Measurements from ENCODE around the gene SLC6A19. TPM values are rescaled to one million over a fixed set of nuclear protein-coding genes. Genes with fewer than 3 reads are reported as not detected.

The SLC6A19 gene
- total and polyA plus RNA-seq, 10 donors, result under 0.01 to 0.50 TPM; not detected in 8

DNA sequence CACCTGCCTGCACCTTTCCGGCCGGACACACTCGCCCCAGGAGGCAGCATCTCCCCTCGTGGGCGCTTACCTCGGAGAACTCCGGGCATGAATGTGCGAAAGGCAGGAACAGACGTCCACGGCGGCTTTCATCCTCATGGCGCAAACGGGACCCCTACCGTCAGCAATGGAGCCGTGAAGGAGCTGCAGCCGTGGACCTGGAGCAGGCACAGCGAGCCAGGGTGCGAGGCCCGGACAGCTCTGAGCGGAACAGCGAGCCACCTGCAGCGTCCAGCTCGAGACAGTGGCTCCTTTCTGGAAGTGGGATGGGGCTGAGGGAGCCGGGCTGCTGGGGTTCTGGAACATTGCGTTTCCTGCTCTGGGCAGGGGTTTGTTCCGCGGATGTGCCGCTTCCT is 7.8 kb upstream of the SLC6A19 start:
- no peak for DNase-seq

DNA sequence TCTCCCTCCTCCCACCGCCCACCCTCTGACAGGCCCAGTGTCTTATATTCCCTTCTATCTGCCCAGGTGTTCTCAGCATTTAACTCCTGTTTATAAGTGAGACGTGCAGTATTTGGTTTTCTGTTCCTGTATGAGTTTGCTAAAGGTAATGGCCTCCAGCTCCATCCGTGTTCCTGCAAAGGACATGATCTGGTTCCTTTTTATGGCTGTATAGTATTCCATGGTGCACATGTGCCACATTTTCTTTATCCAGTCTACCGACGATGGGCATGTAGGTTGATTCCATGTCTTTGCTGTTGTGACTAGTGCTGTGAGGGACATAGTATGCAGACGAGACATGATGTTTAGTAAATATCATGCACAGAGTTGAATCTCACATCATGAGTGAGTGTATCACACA is 7.0 kb upstream of the SLC6A19 start:
- TF ChIP-seq POLR2AphosphoS5 (IDR thresholded peaks at IDR 0.05), result no peak
- TF ChIP-seq CTCF (IDR thresholded peaks at IDR 0.05 in 8 of 11, conservative IDR thresholded peaks at IDR 0.05 in 3 of 11), result no peak
- TF ChIP-seq POLR2A (IDR thresholded peaks at IDR 0.05), result no peak
- intact Hi-C loops (cut with DNase I; ENCODE audit: low total_unique reads), result no loop called here
- Histone ChIP-seq H3K27ac (no peak overlapping the region), H3K9me3 (no peaks in the 10 kb centered on the region), H3K27me3 (replicated peaks in 1 of 7) (peaks cover 0 to 68% (median 0%) of the 10 kb centered on the region in 7 donors), H3K4me3 (no peak overlapping the region), H3K4me1 (no peaks in the 10 kb centered on the region), H3K36me3 (no peaks in the 10 kb centered on the region)
- no peak for DNase-seq
- WGBS, 5 donors, result 85 to 94% (median 89%) methylated on average over 6 of the region's 6 CpGs

More for the DNA sequence above, 7.8 kb upstream of the SLC6A19 start:
- H3K9me3 ChIP-seq, result no peaks in the 10 kb centered on the region
- no peak overlapping the region for H3K4me3 ChIP-seq
- intact Hi-C loops (cut with DNase I; ENCODE audit: low total_unique reads), result no loop called here
- peaks cover 0 to 69% (median 0%) of the 10 kb centered on the region in 7 donors for H3K27me3 ChIP-seq (replicated peaks in 1 of 7)
- TF ChIP-seq CTCF (IDR thresholded peaks at IDR 0.05 in 8 of 11, conservative IDR thresholded peaks at IDR 0.05 in 3 of 11) (no peak), POLR2AphosphoS5 (IDR thresholded peaks at IDR 0.05) (no peak), POLR2A (IDR thresholded peaks at IDR 0.05) (no peak)
- no peaks in the 10 kb centered on the region for H3K36me3 ChIP-seq
- 82 to 85% (median 83%) methylated on average over 25 to 28 of the region's 28 CpGs for WGBS, 5 donors
- no peaks in the 10 kb centered on the region for H3K4me1 ChIP-seq
- H3K27ac ChIP-seq, result no peak overlapping the region

DNA sequence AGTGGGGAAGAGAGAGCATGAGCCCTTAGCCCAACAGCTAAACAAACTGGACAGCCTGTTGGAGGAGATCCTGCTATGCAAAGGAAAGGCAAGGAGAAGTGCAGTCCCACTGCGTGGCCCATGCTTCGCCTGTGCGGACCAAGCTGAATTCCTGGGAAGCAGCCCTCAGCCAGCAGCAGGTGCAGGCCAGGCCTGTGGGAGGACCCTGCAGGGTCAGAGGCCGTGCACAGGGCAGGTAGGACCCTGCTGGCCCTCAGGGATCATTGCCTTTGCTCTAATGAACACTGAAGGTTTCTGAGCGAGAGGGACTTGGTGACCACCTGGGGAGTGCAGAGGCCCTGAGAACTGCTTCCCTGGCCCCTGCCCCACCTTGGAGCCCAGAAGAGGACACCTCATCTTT is 6.0 kb upstream of the SLC6A19 start:
- 83 to 93% (median 87%) methylated on average over 3 to 5 of the region's 5 CpGs for WGBS, 5 donors
- DNase-seq, result no peak
- Histone ChIP-seq H3K36me3 (no peaks in the 10 kb centered on the region), H3K9me3 (no peaks in the 10 kb centered on the region), H3K4me1 (no peaks in the 10 kb centered on the region), H3K27ac (no peak overlapping the region), H3K27me3 (replicated peaks in 1 of 7) (peaks cover 0 to 67% (median 0%) of the 10 kb centered on the region in 7 donors), H3K4me3 (no peak overlapping the region)
- TF ChIP-seq CTCF (IDR thresholded peaks at IDR 0.05 in 8 of 11, conservative IDR thresholded peaks at IDR 0.05 in 3 of 11) (no peak), POLR2A (IDR thresholded peaks at IDR 0.05) (no peak), POLR2AphosphoS5 (IDR thresholded peaks at IDR 0.05) (no peak)
- intact Hi-C loops (cut with DNase I; ENCODE audit: low total_unique reads), result no loop called here

DNA sequence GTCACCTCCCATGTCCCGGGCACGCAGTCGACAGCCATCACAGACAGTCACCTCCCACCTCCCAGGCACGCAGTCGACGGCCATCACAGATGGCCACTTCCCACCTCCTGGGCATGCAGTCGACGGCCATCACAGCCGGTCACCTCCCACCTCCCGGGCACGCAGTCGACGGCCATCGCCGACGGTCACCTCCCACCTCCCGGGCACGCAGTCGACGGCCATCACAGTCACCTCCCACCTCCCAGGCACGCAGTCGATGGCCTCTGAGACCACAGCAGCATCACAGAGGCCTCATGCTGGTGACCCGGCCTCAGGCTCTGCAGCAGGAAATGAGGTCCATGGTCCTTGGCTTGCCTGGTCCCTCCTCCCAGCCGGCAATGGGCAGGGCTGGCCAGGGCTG is 5.5 kb upstream of the SLC6A19 start:
- H3K36me3 ChIP-seq, result no peaks in the 10 kb centered on the region
- TF ChIP-seq CTCF (IDR thresholded peaks at IDR 0.05 in 8 of 11, conservative IDR thresholded peaks at IDR 0.05 in 3 of 11) (no peak), POLR2A (IDR thresholded peaks at IDR 0.05) (no peak), POLR2AphosphoS5 (IDR thresholded peaks at IDR 0.05) (no peak)
- H3K27me3 ChIP-seq (replicated peaks in 1 of 7), result peaks cover 0 to 67% (median 4%) of the 10 kb centered on the region in 7 donors
- H3K4me3 ChIP-seq, result no peak overlapping the region
- no peaks in the 10 kb centered on the region for H3K4me1 ChIP-seq
- H3K9me3 ChIP-seq, result no peaks in the 10 kb centered on the region
- intact Hi-C loops (cut with DNase I; ENCODE audit: low total_unique reads), result no loop called here
- 73 to 87% (median 83%) methylated on average over 24 of the region's 24 CpGs for WGBS, 5 donors
- DNase-seq, result no peak
- no peak overlapping the region for H3K27ac ChIP-seq
